SU-DHL-6 (cell line): ENCODE data around the gene NPAT.

Source experiments
- H2AFZ ChIP-seq: fragments of 200-600 bp; sonication (generic); 2 replicates; pipeline ENCODE4 v1.6.1; 2014; ENCODE audit warnings: low read depth, mild to moderate bottlenecking, moderate library complexity, mixed read lengths, antibody characterized with exemption, low read length; ENCODE audit not compliant: severe bottlenecking
- H3F3A ChIP-seq: fragments of 200-600 bp; shearing (Covaris generic); 2 replicates; pipeline ENCODE4 v1.6.0; 2016; ENCODE audit warnings: antibody characterized with exemption, mild to moderate bottlenecking; ENCODE audit not compliant: insufficient read depth
- H3K27ac ChIP-seq: fragments of 200-600 bp; sonication (generic); 2 replicates; pipeline ENCODE4 v1.5.1; 2016; ENCODE audit warnings: low read depth, mild to moderate bottlenecking, low read length, moderate library complexity, mixed read lengths
- H3K27me3 ChIP-seq: fragments of 200-600 bp; sonication (generic), shearing (Covaris generic); 2 replicates; pipeline ENCODE4 v1.6.0; 2014; ENCODE audit warnings: mild to moderate bottlenecking, low read length
- H3K36me3 ChIP-seq: fragments of 200-600 bp; sonication (generic); 2 replicates; pipeline ENCODE4 v1.6.1; 2014; ENCODE audit warnings: mild to moderate bottlenecking, low read length, mixed read lengths
- H3K4me2 ChIP-seq: fragments of 300-600, 200-600 bp; shearing (Covaris generic), sonication (generic); 2 replicates; pipeline ENCODE4 v1.6.0; 2014; ENCODE audit warnings: low read length, low read depth, mild to moderate bottlenecking; ENCODE audit not compliant: poor library complexity, severe bottlenecking
- H3K4me3 ChIP-seq: fragments of 200-600 bp; sonication (generic); 2 replicates; pipeline ENCODE4 v1.5.1; 2014; ENCODE audit warnings: antibody characterized with exemption, low read length, mild to moderate bottlenecking, mixed read lengths; ENCODE audit not compliant: insufficient read depth, poor library complexity, severe bottlenecking
- H3K79me2 ChIP-seq: fragments of 200-600 bp; sonication (generic); 2 replicates; pipeline ENCODE4 v1.6.1; 2014; ENCODE audit warnings: mild to moderate bottlenecking, low read length, moderate library complexity; ENCODE audit not compliant: insufficient read depth
- H3K9ac ChIP-seq: fragments of 200-600 bp; sonication (generic); 2 replicates; pipeline ENCODE4 v1.7.0; 2014; ENCODE audit warnings: mild to moderate bottlenecking, low read length
- H3K9me2 ChIP-seq: fragments of 200-600 bp; sonication (generic); replicated peaks from 2 replicates; pipeline ENCODE4 v1.6.1; 2014; ENCODE audit warnings: low read length; ENCODE audit not compliant: insufficient read depth
- H3K9me3 ChIP-seq: fragments of 200-600 bp; sonication (generic); 2 replicates; pipeline ENCODE4 v1.6.1; 2014; ENCODE audit warnings: low read length, mixed read lengths; ENCODE audit not compliant: insufficient read depth
- H4K20me1 ChIP-seq: fragments of 200-600 bp; sonication (generic); 2 replicates; pipeline ENCODE4 v1.6.1; 2014; ENCODE audit warnings: low read depth, mild to moderate bottlenecking, antibody characterized with exemption, low read length, moderate library complexity, mixed read lengths
- EZH2phosphoT487 ChIP-seq: fragments of 200-600 bp; sonication (generic), shearing (Covaris generic); conservative IDR thresholded peaks from 2 replicates; pipeline ENCODE4 v1.6.1; 2018; ENCODE audit warnings: mild to moderate bottlenecking, antibody characterized with exemption, low read length, moderate library complexity, mixed read lengths
- TF ChIP-seq, protein P1 (sequence below): fragments of 200-600 bp; sonication (generic); IDR thresholded peaks from one replicate; pipeline ENCODE4 v1.5.1; 2017; ENCODE audit warnings: antibody characterized with exemption, mild to moderate bottlenecking, low read length, moderate library complexity; ENCODE audit not compliant: insufficient read depth, poor library complexity, severe bottlenecking

The NPAT gene

DNA sequence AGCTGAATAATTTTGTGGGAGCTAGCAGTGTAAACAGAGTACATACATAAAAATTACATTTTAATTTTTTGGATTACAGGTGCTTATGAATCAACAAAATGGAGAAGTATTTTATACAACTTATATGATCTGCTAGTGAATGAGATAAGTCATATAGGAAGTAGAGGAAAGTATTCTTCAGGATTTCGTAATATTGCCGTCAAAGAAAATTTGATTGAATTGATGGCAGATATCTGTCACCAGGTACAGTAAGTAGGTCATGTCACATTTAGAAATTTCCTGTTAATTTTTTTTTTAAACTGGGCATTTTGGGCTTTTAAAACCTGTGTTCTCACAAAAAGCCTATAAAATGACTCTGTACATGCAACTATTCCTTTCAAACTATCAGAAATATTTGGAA is 24.4 kb upstream of the NPAT start:
- Histone ChIP-seq H3K9ac (no peak overlapping the region), H3K36me3 (peaks cover 50% of the 10 kb centered on the region; the same call in 1 of the 2 replicates), H3K27ac (no peak overlapping the region), H3F3A (peaks cover 7% of the 10 kb centered on the region; the same call in 1 of the 2 replicates), H3K79me2 (no peaks in the 10 kb centered on the region), H3K4me3 (no peak overlapping the region), H3K27me3 (no peaks in the 10 kb centered on the region), H3K9me3 (no peaks in the 10 kb centered on the region), H3K9me2 (no peaks in the 10 kb centered on the region), H2AFZ (no peak overlapping the region), H4K20me1 (no peaks in the 10 kb centered on the region), H3K4me2 (no peak overlapping the region)
- TF ChIP-seq, protein P1, sequence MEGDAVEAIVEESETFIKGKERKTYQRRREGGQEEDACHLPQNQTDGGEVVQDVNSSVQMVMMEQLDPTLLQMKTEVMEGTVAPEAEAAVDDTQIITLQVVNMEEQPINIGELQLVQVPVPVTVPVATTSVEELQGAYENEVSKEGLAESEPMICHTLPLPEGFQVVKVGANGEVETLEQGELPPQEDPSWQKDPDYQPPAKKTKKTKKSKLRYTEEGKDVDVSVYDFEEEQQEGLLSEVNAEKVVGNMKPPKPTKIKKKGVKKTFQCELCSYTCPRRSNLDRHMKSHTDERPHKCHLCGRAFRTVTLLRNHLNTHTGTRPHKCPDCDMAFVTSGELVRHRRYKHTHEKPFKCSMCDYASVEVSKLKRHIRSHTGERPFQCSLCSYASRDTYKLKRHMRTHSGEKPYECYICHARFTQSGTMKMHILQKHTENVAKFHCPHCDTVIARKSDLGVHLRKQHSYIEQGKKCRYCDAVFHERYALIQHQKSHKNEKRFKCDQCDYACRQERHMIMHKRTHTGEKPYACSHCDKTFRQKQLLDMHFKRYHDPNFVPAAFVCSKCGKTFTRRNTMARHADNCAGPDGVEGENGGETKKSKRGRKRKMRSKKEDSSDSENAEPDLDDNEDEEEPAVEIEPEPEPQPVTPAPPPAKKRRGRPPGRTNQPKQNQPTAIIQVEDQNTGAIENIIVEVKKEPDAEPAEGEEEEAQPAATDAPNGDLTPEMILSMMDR = no peak
- no peak for TF ChIP-seq EZH2phosphoT487

DNA sequence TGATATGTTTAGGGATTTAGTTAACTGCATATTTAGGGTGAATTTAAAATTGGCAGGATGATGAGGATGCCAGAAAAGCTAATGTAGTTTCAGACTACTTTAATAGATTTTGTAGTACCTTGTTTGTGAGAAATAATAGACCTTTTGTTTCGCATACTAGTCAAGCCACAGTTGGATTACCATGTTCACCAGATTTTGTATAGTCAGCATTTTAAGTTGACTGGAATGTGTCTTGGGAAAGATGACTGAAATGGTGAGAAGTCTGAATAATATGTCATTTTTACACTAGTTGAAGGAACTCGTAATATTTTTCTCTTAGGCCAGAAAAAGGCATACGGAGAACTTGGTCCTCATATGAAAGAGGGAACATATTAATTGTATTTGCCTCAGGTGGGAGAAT is 23.9 kb upstream of the NPAT start:
- Histone ChIP-seq H3K4me3 (no peak overlapping the region), H2AFZ (no peak overlapping the region), H3K4me2 (no peak overlapping the region), H3K27me3 (no peaks in the 10 kb centered on the region), H3K79me2 (no peaks in the 10 kb centered on the region), H4K20me1 (no peaks in the 10 kb centered on the region), H3K9me3 (no peaks in the 10 kb centered on the region), H3K9me2 (no peaks in the 10 kb centered on the region), H3K27ac (no peak overlapping the region), H3K9ac (no peak overlapping the region), H3K36me3 (peaks cover 46% of the 10 kb centered on the region; the same call in 1 of the 2 replicates), H3F3A (peaks cover 7% of the 10 kb centered on the region; the same call in 1 of the 2 replicates)
- TF ChIP-seq EZH2phosphoT487 = no peak
- TF ChIP-seq, protein P1 = no peak

DNA sequence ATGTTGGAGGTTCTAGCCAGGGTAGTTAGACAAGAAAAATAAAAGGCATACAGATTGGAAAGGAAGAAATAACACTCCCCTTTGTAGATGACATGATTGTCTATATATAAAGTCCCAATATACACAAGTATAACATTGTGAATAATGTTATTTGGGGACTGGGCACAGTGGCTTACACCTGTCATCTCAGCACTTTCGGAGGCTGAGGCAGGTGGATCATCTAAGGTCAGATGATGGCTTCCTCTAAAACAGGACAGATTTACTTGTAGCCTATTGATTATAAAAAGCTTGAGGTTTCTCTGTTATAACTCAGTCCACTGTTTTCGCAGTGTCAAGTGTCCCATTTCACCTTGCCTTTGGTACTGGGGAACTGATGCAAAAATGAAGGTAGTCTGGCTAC is 20.0 kb upstream of the NPAT start:
- peaks cover 9% of the 10 kb centered on the region for H3F3A ChIP-seq
- H2AFZ ChIP-seq = no peak overlapping the region
- peaks cover 10% of the 10 kb centered on the region; the same call in 1 of the 2 replicates for H3K79me2 ChIP-seq
- H3K36me3 ChIP-seq = peaks cover 47% of the 10 kb centered on the region
- no peak overlapping the region for H3K4me2 ChIP-seq
- H3K27ac ChIP-seq = no peak overlapping the region
- no peak for TF ChIP-seq EZH2phosphoT487
- TF ChIP-seq, protein P1 = no peak
- H3K4me3 ChIP-seq = no peak overlapping the region
- no peaks in the 10 kb centered on the region for H3K9me3 ChIP-seq
- no peaks in the 10 kb centered on the region for H3K9me2 ChIP-seq
- H3K27me3 ChIP-seq = no peaks in the 10 kb centered on the region
- H3K9ac ChIP-seq = no peak overlapping the region
- no peaks in the 10 kb centered on the region for H4K20me1 ChIP-seq
